OCI-LY3 (cell line): ENCODE data around the gene USP34.

Experiments
- H2AFZ ChIP-seq: fragments of 200-600, 300-600 bp; shearing (Covaris generic); 2 replicates; pipeline ENCODE4 v1.6.0; 2014; ENCODE audit warnings: antibody characterized with exemption, low read depth, low read length
- H3K27ac ChIP-seq: fragments of 200-600, 300-600 bp; sonication (generic); 2 replicates; pipeline ENCODE4 v1.5.1; 2014; ENCODE audit warnings: mild to moderate bottlenecking, low read length, moderate library complexity, mixed read lengths
- H3K27me3 ChIP-seq: fragments of 200-600, 300-600 bp; sonication (generic); 2 replicates; pipeline ENCODE4 v1.6.1; 2014; ENCODE audit warnings: low read depth, low read length, mixed read lengths
- H3K36me3 ChIP-seq: fragments of 200-600, 300-600 bp; sonication (generic); replicated peaks from 2 replicates; pipeline ENCODE3; 2014; ENCODE audit warnings: low read depth, low read length, mixed read lengths
- H3K4me1 ChIP-seq: fragments of 300-600, 200-600 bp; sonication (generic); 2 replicates; pipeline ENCODE4 v1.6.1; 2014; ENCODE audit warnings: low read length, mixed read lengths
- H3K4me2 ChIP-seq: fragments of 200-600, 300-600 bp; sonication (generic); 2 replicates; pipeline ENCODE4 v1.6.1; 2014; ENCODE audit warnings: low read length, mixed read lengths
- H3K4me3 ChIP-seq: fragments of 300-600, 200-600 bp; sonication (generic); 2 replicates; pipeline ENCODE4 v1.5.1; 2014; ENCODE audit warnings: antibody characterized with exemption, mild to moderate bottlenecking, low read length, moderate library complexity
- H3K79me2 ChIP-seq: fragments of 300-600, 200-600 bp; shearing (Covaris generic); 2 replicates; pipeline ENCODE4 v1.6.1; 2014; ENCODE audit warnings: mild to moderate bottlenecking, low read length, mixed read lengths
- H3K9ac ChIP-seq: fragments of 300-600, 200-600 bp; shearing (Covaris generic); 2 replicates; pipeline ENCODE4 v1.6.0; 2014; ENCODE audit warnings: mild to moderate bottlenecking, low read length, moderate library complexity
- H3K9me3 ChIP-seq: fragments of 200-600, 300-600 bp; shearing (Covaris generic); 2 replicates; pipeline ENCODE4 v1.6.1; 2014; ENCODE audit warnings: low read length, mixed read lengths; ENCODE audit not compliant: insufficient read depth
- H4K20me1 ChIP-seq: fragments of 200-600, 300-600 bp; sonication (generic); 2 replicates; pipeline ENCODE4 v1.6.1; 2016; ENCODE audit warnings: low read length, mixed read lengths; ENCODE audit not compliant: insufficient read depth
- CTCF ChIP-seq: fragments of 200-600, 300-600 bp; sonication (generic); IDR thresholded peaks from 2 replicates; pipeline ENCODE4 v1.5.1; 2014; ENCODE audit warnings: antibody characterized with exemption, low read length, low read depth
- EZH2phosphoT487 ChIP-seq: fragments of 200-600 bp; shearing (Covaris generic); IDR thresholded peaks from 2 replicates; pipeline ENCODE4 v1.6.1; 2018; ENCODE audit warnings: antibody characterized with exemption, mixed run types, low read depth

The USP34 gene

DNA sequence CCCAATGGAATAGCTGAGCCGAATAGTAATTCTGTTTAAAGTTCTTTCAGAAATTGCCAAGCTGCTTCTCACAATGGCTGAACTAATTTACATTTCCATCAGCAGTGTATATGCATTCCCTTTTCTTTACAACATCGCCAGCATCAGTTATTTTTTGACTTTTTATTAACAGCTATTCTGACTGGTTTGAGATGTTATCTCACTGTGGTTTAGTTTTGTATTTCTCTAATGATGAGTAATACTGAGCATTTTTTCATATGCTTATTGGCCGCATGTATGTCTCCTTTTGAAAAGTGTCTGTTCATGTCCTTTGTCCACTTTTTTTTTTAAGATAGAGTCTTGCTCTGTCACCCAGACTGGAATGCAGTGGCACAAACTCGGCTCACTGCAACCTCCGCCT is 208.2 kb downstream of the USP34 start:
- no peaks in the 10 kb centered on the region for H3K9me3 ChIP-seq
- H3K79me2 ChIP-seq: no peaks in the 10 kb centered on the region
- no peak overlapping the region for H3K4me3 ChIP-seq
- TF ChIP-seq CTCF (no peak), EZH2phosphoT487 (no peak)
- no peak overlapping the region for H2AFZ ChIP-seq
- H3K4me2 ChIP-seq: no peak overlapping the region
- H3K27me3 ChIP-seq: no peaks in the 10 kb centered on the region
- no peak overlapping the region for H3K27ac ChIP-seq
- peaks cover 16% of the 10 kb centered on the region for H3K4me1 ChIP-seq
- H4K20me1 ChIP-seq: no peaks in the 10 kb centered on the region; the same call in 1 of the 2 replicates
- H3K36me3 ChIP-seq: peaks cover 11% of the 10 kb centered on the region
- no peak overlapping the region for H3K9ac ChIP-seq

GRCh38 chr2:61257446-61257845 is 213.4 kb downstream of the USP34 start:
- Histone ChIP-seq H2AFZ (no peak overlapping the region), H3K4me1 (no peaks in the 10 kb centered on the region), H3K27me3 (no peaks in the 10 kb centered on the region), H3K9ac (no peak overlapping the region), H4K20me1 (no peaks in the 10 kb centered on the region), H3K79me2 (no peaks in the 10 kb centered on the region), H3K9me3 (no peaks in the 10 kb centered on the region), H3K4me2 (no peak overlapping the region), H3K27ac (no peak overlapping the region), H3K4me3 (no peak overlapping the region), H3K36me3 (peaks cover 19% of the 10 kb centered on the region)
- TF ChIP-seq CTCF (no peak), EZH2phosphoT487 (no peak)

GRCh38 chr2:61255580-61256437 is 215.1 kb downstream of the USP34 start:
- no peak overlapping the region for H3K4me3 ChIP-seq
- H3K9ac ChIP-seq: no peak overlapping the region
- H3K9me3 ChIP-seq: no peaks in the 10 kb centered on the region
- no peaks in the 10 kb centered on the region for H3K27me3 ChIP-seq
- H3K79me2 ChIP-seq: no peaks in the 10 kb centered on the region
- H3K4me2 ChIP-seq: no peak overlapping the region
- no peak overlapping the region for H3K27ac ChIP-seq
- H3K36me3 ChIP-seq: peaks cover 18% of the 10 kb centered on the region
- TF ChIP-seq CTCF (no peak), EZH2phosphoT487 (no peak)
- H2AFZ ChIP-seq: no peak overlapping the region
- no peaks in the 10 kb centered on the region for H3K4me1 ChIP-seq
- no peaks in the 10 kb centered on the region for H4K20me1 ChIP-seq

- no peaks in the 10 kb centered on the region for H3K27me3 ChIP-seq
Measured at GRCh38 chr2:61254536-61254935, 216.4 kb downstream of the USP34 start.

More at GRCh38 chr2:61254536-61254935, 216.4 kb downstream of the USP34 start:
- Histone ChIP-seq H3K36me3 (peaks cover 22% of the 10 kb centered on the region), H3K4me1 (no peaks in the 10 kb centered on the region), H3K9ac (no peak overlapping the region), H3K4me3 (no peak overlapping the region), H3K9me3 (no peaks in the 10 kb centered on the region), H2AFZ (no peak overlapping the region), H3K79me2 (no peaks in the 10 kb centered on the region), H3K4me2 (no peak overlapping the region), H3K27ac (no peak overlapping the region), H4K20me1 (no peaks in the 10 kb centered on the region)
- TF ChIP-seq CTCF (no peak), EZH2phosphoT487 (no peak)
